GM18517 (cell line): ENCODE data around the gene CDHR1.

ENCODE experiments used
- ATAC-seq: cut with Tn5 transposase; IDR thresholded peaks from one replicate; pipeline ENCODE4 v1.9.1; 2021; ENCODE audit warnings: mild to moderate bottlenecking, moderate library complexity; ENCODE audit not compliant: unreplicated experiment

Gene CDHR1

GRCh38 chr10:84198206-84198915 is 4.0 kb downstream of the CDHR1 start:
- no peak for ATAC-seq

- no peak for ATAC-seq
These were observed 6.4 kb downstream of the CDHR1 start for GRCh38 chr10:84200537-84201243.

GRCh38 chr10:84201244-84201606 is 6.9 kb downstream of the CDHR1 start:
- no peak for ATAC-seq

- ATAC-seq = no peak
These were observed 7.3 kb downstream of the CDHR1 start for GRCh38 chr10:84201682-84202081.

- ATAC-seq = no peak
These were observed 8.0 kb downstream of the CDHR1 start for GRCh38 chr10:84202349-84202748.

- ATAC-seq = no peak
These were observed 9.8 kb downstream of the CDHR1 start for GRCh38 chr10:84204122-84204521.

- no peak for ATAC-seq
These were observed 10.3 kb downstream of the CDHR1 start for GRCh38 chr10:84204610-84205009.

- peak; percentile 80 for ATAC-seq
These were observed 10.9 kb downstream of the CDHR1 start for GRCh38 chr10:84205049-84205852.

- no peak for ATAC-seq
These were observed 11.7 kb downstream of the CDHR1 start for GRCh38 chr10:84205853-84206525.

- no peak for ATAC-seq
These were observed 13.7 kb downstream of the CDHR1 start for GRCh38 chr10:84208023-84208422.

GRCh38 chr10:84211566-84211965 is 17.2 kb downstream of the CDHR1 start:
- no peak for ATAC-seq

GRCh38 chr10:84212014-84212413 is 17.7 kb downstream of the CDHR1 start:
- no peak for ATAC-seq

- ATAC-seq = no peak
These were observed 18.7 kb downstream of the CDHR1 start for GRCh38 chr10:84213076-84213475.

GRCh38 chr10:84214046-84214572 is 19.8 kb downstream of the CDHR1 start:
- ATAC-seq = no peak

- ATAC-seq = peak; percentile 86
These were observed 20.4 kb downstream of the CDHR1 start for GRCh38 chr10:84214612-84215235.

GRCh38 chr10:84216834-84217233 is 22.5 kb downstream of the CDHR1 start:
- ATAC-seq = no peak

- no peak for ATAC-seq
These were observed 23.4 kb downstream of the CDHR1 start for GRCh38 chr10:84217746-84218145.

- ATAC-seq = no peak
These were observed 27.6 kb downstream of the CDHR1 start for GRCh38 chr10:84221916-84222315.

GRCh38 chr10:84224411-84225028 is 30.2 kb downstream of the CDHR1 start:
- no peak for ATAC-seq
